ENCODE data around the gene FAT4. TPM values are rescaled to one million over a fixed set of nuclear protein-coding genes. Genes with fewer than 3 reads are reported as not detected.

Gene FAT4
- total RNA-seq, 2 experiments from 2014 or later: not detected

DNA sequence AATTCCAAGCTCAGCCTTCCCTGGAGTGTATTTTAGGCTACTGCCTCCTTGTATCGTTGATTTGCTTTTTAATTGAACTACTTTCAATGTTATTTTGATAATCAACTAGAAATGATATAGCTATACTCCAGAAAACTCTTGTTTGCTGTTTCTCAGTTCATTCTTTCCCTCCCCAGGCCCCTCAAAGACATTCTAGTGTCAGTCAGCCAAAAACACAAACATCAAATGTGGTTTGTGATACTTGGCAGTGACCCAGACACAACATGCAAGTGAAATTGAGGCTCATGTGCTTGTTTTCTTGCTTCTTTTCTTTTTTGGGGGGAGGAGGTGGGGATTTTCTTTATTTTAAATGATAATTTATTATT, 7.6 kb downstream of the FAT4 start:
- ChIA-PET CTCF (no interaction called here), POLR2A (no interaction called here)
- TF ChIP-seq, protein P1, sequence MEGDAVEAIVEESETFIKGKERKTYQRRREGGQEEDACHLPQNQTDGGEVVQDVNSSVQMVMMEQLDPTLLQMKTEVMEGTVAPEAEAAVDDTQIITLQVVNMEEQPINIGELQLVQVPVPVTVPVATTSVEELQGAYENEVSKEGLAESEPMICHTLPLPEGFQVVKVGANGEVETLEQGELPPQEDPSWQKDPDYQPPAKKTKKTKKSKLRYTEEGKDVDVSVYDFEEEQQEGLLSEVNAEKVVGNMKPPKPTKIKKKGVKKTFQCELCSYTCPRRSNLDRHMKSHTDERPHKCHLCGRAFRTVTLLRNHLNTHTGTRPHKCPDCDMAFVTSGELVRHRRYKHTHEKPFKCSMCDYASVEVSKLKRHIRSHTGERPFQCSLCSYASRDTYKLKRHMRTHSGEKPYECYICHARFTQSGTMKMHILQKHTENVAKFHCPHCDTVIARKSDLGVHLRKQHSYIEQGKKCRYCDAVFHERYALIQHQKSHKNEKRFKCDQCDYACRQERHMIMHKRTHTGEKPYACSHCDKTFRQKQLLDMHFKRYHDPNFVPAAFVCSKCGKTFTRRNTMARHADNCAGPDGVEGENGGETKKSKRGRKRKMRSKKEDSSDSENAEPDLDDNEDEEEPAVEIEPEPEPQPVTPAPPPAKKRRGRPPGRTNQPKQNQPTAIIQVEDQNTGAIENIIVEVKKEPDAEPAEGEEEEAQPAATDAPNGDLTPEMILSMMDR (IDR thresholded peaks at IDR 0.05): no peak
- intact Hi-C loops (cut with micrococcal nuclease): no loop called here
- Mint-ChIP-seq H3K4me1 (ENCODE audit: low read depth) (peaks cover 3% of the 10 kb centered on the region), H3K9me3 (no peaks in the 10 kb centered on the region), H3K27me3 (peaks cover 24% of the 10 kb centered on the region), H3K4me3 (no peak overlapping the region), H3K27ac (no peak overlapping the region), H3K36me3 (ENCODE audit: low read depth) (no peaks in the 10 kb centered on the region)
- no peak for DNase-seq
- ATAC-seq: no peak

DNA sequence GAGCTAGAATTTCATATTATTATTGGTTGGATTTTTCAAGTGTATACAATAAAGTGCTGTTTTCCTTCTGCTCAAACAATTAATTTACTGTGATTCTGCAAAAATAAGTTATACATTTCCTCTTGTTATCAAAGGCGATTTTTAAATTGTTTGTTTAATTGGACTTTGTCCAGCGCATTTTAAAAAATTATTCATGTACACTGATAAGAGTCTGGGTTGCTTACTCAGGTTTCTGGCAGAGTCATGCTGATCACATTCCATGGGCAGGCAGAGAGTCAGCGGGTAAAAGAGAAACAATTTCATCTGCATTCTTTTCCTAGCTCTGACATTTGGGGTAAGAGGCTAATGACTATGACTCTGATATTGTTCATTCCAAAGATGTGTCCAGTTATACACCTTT, 8.9 kb downstream of the FAT4 start:
- DNase-seq: no peak
- no peak for ATAC-seq
- Mint-ChIP-seq H3K4me3 (no peak overlapping the region), H3K27ac (no peak overlapping the region), H3K4me1 (ENCODE audit: low read depth) (no peaks in the 10 kb centered on the region), H3K9me3 (no peaks in the 10 kb centered on the region), H3K27me3 (peaks cover 12% of the 10 kb centered on the region), H3K36me3 (ENCODE audit: low read depth) (no peaks in the 10 kb centered on the region)
- TF ChIP-seq, protein P1 (IDR thresholded peaks at IDR 0.05): no peak
- intact Hi-C loops (cut with micrococcal nuclease): no loop called here
- POLR2A ChIA-PET: no interaction called here
- CTCF ChIA-PET: interaction anchor here (1.1 kb wide), 1 partner anchor 9 kb away, joined by 5 read pairs; the partner anchor contains the start of gene FAT4

DNA sequence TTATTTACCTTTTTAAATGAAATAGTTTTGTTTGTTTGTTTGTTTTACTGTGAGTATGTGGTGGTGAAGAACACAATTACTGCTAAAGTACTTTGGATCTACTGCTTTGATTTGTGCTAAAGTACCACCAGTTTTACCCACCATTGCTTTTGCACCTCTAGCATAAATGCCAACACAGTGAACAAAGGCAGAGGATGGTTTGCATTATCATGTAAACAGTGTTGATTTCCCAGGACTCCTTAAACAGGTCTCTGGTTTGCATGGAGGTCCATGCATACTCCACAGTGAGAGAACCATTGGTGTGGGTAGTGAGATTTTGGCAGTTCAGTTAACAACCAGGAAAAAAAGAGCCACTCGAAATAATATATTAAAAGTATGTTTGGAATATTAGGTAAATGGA, 11.0 kb downstream of the FAT4 start:
- no peak overlapping the region for H3K27ac Mint-ChIP-seq
- no peaks in the 10 kb centered on the region for H3K9me3 Mint-ChIP-seq
- POLR2A ChIA-PET: no interaction called here
- H3K36me3 Mint-ChIP-seq (ENCODE audit: low read depth): no peaks in the 10 kb centered on the region
- CTCF ChIA-PET: no interaction called here
- ATAC-seq (no peak), DNase-seq (no peak)
- H3K27me3 Mint-ChIP-seq: peaks cover 2% of the 10 kb centered on the region
- no peaks in the 10 kb centered on the region for H3K4me1 Mint-ChIP-seq (ENCODE audit: low read depth)
- intact Hi-C loops (cut with micrococcal nuclease): no loop called here
- H3K4me3 Mint-ChIP-seq: no peak overlapping the region
- TF ChIP-seq, protein P1 (IDR thresholded peaks at IDR 0.05): no peak

DNA sequence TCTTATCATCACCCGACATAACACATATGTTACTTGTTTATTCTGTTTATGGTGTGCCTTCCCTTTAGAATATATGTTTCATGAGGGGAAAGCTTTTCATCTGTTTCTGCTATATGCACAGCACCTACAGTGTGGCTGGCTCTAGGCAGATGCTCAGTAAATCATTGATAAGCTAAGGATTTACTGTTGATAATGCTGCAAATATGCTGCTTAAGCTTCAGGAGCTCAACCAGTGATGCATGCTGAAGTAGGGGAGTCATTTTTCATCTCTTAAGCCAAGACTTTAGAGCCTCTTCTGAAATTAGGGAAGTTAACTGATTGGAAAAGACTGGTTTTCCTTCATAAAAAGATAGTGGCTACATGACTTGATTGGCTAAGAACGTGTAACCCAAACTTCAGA, 16.4 kb downstream of the FAT4 start:
- Mint-ChIP-seq H3K27ac (no peak overlapping the region), H3K4me3 (no peak overlapping the region), H3K4me1 (ENCODE audit: low read depth) (no peaks in the 10 kb centered on the region), H3K27me3 (no peaks in the 10 kb centered on the region), H3K36me3 (ENCODE audit: low read depth) (no peaks in the 10 kb centered on the region), H3K9me3 (no peaks in the 10 kb centered on the region)
- TF ChIP-seq, protein P1 (IDR thresholded peaks at IDR 0.05): no peak
- no peak for DNase-seq
- ChIA-PET CTCF (no interaction called here), POLR2A (no interaction called here)
- intact Hi-C loops (cut with micrococcal nuclease): no loop called here
- no peak for ATAC-seq

DNA sequence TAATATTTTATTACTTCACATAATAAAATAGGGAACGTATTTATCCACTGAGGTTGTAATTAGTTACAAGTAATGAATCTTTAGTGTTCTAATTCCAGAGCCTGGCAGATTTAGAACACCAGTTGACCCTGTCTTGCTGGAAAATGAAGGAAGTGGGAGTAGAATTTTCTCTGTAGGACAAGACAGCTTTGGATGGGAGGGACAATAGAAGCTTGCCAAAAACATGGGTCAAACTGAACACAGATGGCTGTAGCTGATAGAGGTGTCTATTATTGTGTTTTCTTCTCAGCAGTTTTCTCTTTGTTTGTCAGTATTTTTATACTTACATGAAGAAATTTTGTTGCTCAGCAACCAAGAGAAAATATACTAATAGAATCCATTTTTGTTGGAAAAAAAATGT, 20.2 kb downstream of the FAT4 start:
- TF ChIP-seq, protein P1 (IDR thresholded peaks at IDR 0.05): no peak
- no peak overlapping the region for H3K4me3 Mint-ChIP-seq
- CTCF ChIA-PET: no interaction called here
- H3K9me3 Mint-ChIP-seq: no peaks in the 10 kb centered on the region
- intact Hi-C loops (cut with micrococcal nuclease): no loop called here
- H3K27ac Mint-ChIP-seq: no peak overlapping the region
- H3K27me3 Mint-ChIP-seq: no peaks in the 10 kb centered on the region
- DNase-seq: no peak
- ATAC-seq: no peak
- POLR2A ChIA-PET: no interaction called here
- H3K36me3 Mint-ChIP-seq (ENCODE audit: low read depth): no peaks in the 10 kb centered on the region
- H3K4me1 Mint-ChIP-seq (ENCODE audit: low read depth): no peaks in the 10 kb centered on the region

Measured in activated CD8-positive, alpha-beta T cell treated with anti-CD3 and anti-CD28 coated beads for 36 hours (primary cell).